Neural cell (in vitro differentiated cells): ENCODE results near the gene TFEB. TPM values are rescaled to one million over a fixed set of nuclear protein-coding genes. Genes with fewer than 3 reads are reported as not detected.

Experiments
- H2AFZ ChIP-seq: fragments of 200-600, 300-800 bp; sonication (generic), shearing (Covaris generic); 2 replicates; pipeline ENCODE4 v1.6.0; 2014; ENCODE audit warnings: low read depth, mild to moderate bottlenecking, antibody characterized with exemption, low read length, moderate library complexity
- H3F3A ChIP-seq: fragments of 200-600 bp; shearing (Covaris generic); 2 replicates; pipeline ENCODE4 v1.6.1; 2016; ENCODE audit warnings: mild to moderate bottlenecking, moderate library complexity, mixed read lengths, antibody characterized with exemption, low read length; ENCODE audit not compliant: insufficient read depth, poor library complexity, severe bottlenecking
- H3K27ac ChIP-seq: fragments of 200-600, 300-800 bp; sonication (generic), shearing (Covaris generic); 2 replicates; pipeline ENCODE4 v1.5.1; 2014; ENCODE audit warnings: mild to moderate bottlenecking, low read length, moderate library complexity
- H3K27me3 ChIP-seq: fragments of 300-800, 200-600 bp; sonication (generic), shearing (Covaris generic); 2 replicates; pipeline ENCODE4 v1.6.0; 2014; ENCODE audit warnings: mild to moderate bottlenecking, low read depth, low read length, moderate library complexity; ENCODE audit not compliant: insufficient read depth
- H3K36me3 ChIP-seq: fragments of 300-800, 200-600 bp; sonication (generic), shearing (Covaris generic); 2 replicates; pipeline ENCODE4 v1.5.1; 2014; ENCODE audit warnings: mild to moderate bottlenecking, antibody characterized with exemption, low read length, moderate library complexity; ENCODE audit not compliant: insufficient read depth
- H3K4me2 ChIP-seq: fragments of 300-800, 200-600 bp; sonication (generic), shearing (Covaris generic); 2 replicates; pipeline ENCODE4 v1.6.0; 2014; ENCODE audit warnings: mild to moderate bottlenecking, low read length
- H3K4me3 ChIP-seq: fragments of 300-800, 200-600 bp; sonication (generic), shearing (Covaris generic); 2 replicates; pipeline ENCODE4 v1.5.1; 2014; ENCODE audit warnings: mild to moderate bottlenecking, low read length, moderate library complexity
- H3K79me2 ChIP-seq: fragments of 200-600 bp; shearing (Covaris generic); replicated peaks from 2 replicates; pipeline ENCODE4 v1.6.0; 2014; ENCODE audit warnings: mild to moderate bottlenecking, low read length, moderate library complexity; ENCODE audit not compliant: insufficient read depth
- H3K9ac ChIP-seq: fragments of 300-800, 200-600 bp; sonication (generic), shearing (Covaris generic); 2 replicates; pipeline ENCODE4 v1.6.1; 2016; ENCODE audit warnings: mild to moderate bottlenecking, low read length, mixed read lengths
- H3K9me2 ChIP-seq: fragments of 200-600 bp; shearing (Covaris generic); 2 replicates; pipeline ENCODE4 v1.6.1; 2016; ENCODE audit warnings: mild to moderate bottlenecking, low read length, mixed read lengths; ENCODE audit not compliant: insufficient read depth
- H3K9me3 ChIP-seq: fragments of 200-600, 300-800 bp; sonication (generic), shearing (Covaris generic); 2 replicates; pipeline ENCODE4 v1.6.1; 2016; ENCODE audit warnings: mild to moderate bottlenecking, mixed run types, low read length, moderate library complexity, mixed read lengths
- H4K20me1 ChIP-seq: fragments of 200-600 bp; shearing (Covaris generic); 2 replicates; pipeline ENCODE4 v1.6.1; 2016; ENCODE audit warnings: mild to moderate bottlenecking, mixed run types; ENCODE audit not compliant: insufficient read depth
- CTCF ChIP-seq: fragments of 450-650 bp; IDR thresholded peaks from 2 replicates; pipeline ENCODE4 v1.5.1; 2014; ENCODE audit warnings: antibody characterized with exemption, mild to moderate bottlenecking, moderate library complexity; ENCODE audit not compliant: poor library complexity, severe bottlenecking
- EP300 ChIP-seq: fragments of 450-650 bp; conservative IDR thresholded peaks from 2 replicates; pipeline ENCODE4 v1.6.1; 2014; ENCODE audit warnings: antibody characterized with exemption, mild to moderate bottlenecking, moderate library complexity; ENCODE audit not compliant: poor library complexity, severe bottlenecking
- EZH2 ChIP-seq: fragments of 200-600, 300-800 bp; shearing (Covaris generic), sonication (generic); IDR thresholded peaks from 2 replicates; pipeline ENCODE4 v1.6.1; 2014; ENCODE audit warnings: antibody characterized with exemption, low read length, borderline replicate concordance, mild to moderate bottlenecking; ENCODE audit not compliant: insufficient read depth, poor library complexity, severe bottlenecking
- MXI1 ChIP-seq: fragments of 450-650 bp; conservative IDR thresholded peaks from 2 replicates; pipeline ENCODE4 v1.6.1; 2014; ENCODE audit warnings: antibody characterized with exemption, mild to moderate bottlenecking; ENCODE audit not compliant: poor library complexity, severe bottlenecking
- POLR2AphosphoS5 ChIP-seq: IDR thresholded peaks from 2 replicates; pipeline ENCODE4 v1.6.1; 2012
- RAD21 ChIP-seq: fragments of 450-650 bp; conservative IDR thresholded peaks from 2 replicates; pipeline ENCODE4 v1.6.1; 2014; ENCODE audit warnings: antibody characterized with exemption, mild to moderate bottlenecking, moderate library complexity
- REST ChIP-seq: IDR thresholded peaks from 2 replicates; pipeline ENCODE4 v1.6.1; 2012; ENCODE audit warnings: borderline replicate concordance
- SMC3 ChIP-seq: fragments of 450-650 bp; conservative IDR thresholded peaks from 2 replicates; pipeline ENCODE4 v1.6.1; 2014; ENCODE audit warnings: antibody characterized with exemption, mild to moderate bottlenecking, moderate library complexity; ENCODE audit not compliant: poor library complexity
- TAF1 ChIP-seq: IDR thresholded peaks from 2 replicates; pipeline ENCODE4 v1.6.1; 2012; ENCODE audit warnings: low read depth
- polyA plus RNA-seq: library from polyadenylated mRNA; depleted of rRNA; stranded (reverse); fragments of >200 nt; gene quantifications from 2 replicates; pipeline ENCODE4 v1.2.3, GENCODE V29; 2014

The TFEB gene
- polyA plus RNA-seq, 1 donor from 2014 or later = 0.24 TPM

GRCh38 chr6:41759106-41759904 is 23.9 kb upstream of the TFEB start:
- H3K9ac ChIP-seq = no peak overlapping the region
- no peaks in the 10 kb centered on the region for H3K9me3 ChIP-seq
- no peaks in the 10 kb centered on the region for H3K36me3 ChIP-seq
- H3K4me3 ChIP-seq = no peak overlapping the region
- no peak overlapping the region for H3K27ac ChIP-seq
- H2AFZ ChIP-seq = no peak overlapping the region
- no peaks in the 10 kb centered on the region for H3K79me2 ChIP-seq
- TF ChIP-seq CTCF = no peak
- H4K20me1 ChIP-seq = no peaks in the 10 kb centered on the region
- H3K4me2 ChIP-seq = no peak overlapping the region
- no peaks in the 10 kb centered on the region for H3K27me3 ChIP-seq
- no peaks in the 10 kb centered on the region for H3K9me2 ChIP-seq
- no peaks in the 10 kb centered on the region for H3F3A ChIP-seq

- Histone ChIP-seq H3K9me3 (no peaks in the 10 kb centered on the region), H3K79me2 (no peaks in the 10 kb centered on the region), H3K4me3 (no peak overlapping the region), H3K9me2 (no peaks in the 10 kb centered on the region), H3K27ac (no peak overlapping the region), H4K20me1 (no peaks in the 10 kb centered on the region), H3F3A (no peaks in the 10 kb centered on the region), H3K36me3 (no peaks in the 10 kb centered on the region), H3K9ac (no peak overlapping the region), H3K27me3 (no peaks in the 10 kb centered on the region), H2AFZ (no peak overlapping the region), H3K4me2 (no peak overlapping the region)
- no peak for TF ChIP-seq MXI1
- no peak for TF ChIP-seq CTCF
- TF ChIP-seq REST = no peak
- no peak for TF ChIP-seq EZH2
- TF ChIP-seq TAF1 = no peak
- TF ChIP-seq RAD21 = no peak
- no peak for TF ChIP-seq EP300
- no peak for TF ChIP-seq SMC3
- TF ChIP-seq POLR2AphosphoS5 = no peak
Observed at GRCh38 chr6:41758641-41759035, 23.2 kb upstream of the TFEB start.
